ENCODE results near the gene KCNAB3.

- TF ChIP-seq POLR2A (IDR thresholded peaks at IDR 0.05): no peak
- TF ChIP-seq CTCF (IDR thresholded peaks at IDR 0.05): no peak
Observed at GRCh38 chr17:7977039-7977438, 47.4 kb upstream of the KCNAB3 start.
